NCI-H748 treated with DMSO at 0.1 percent for 48 hours (cell line): ENCODE measurements around the gene TTC4.

Source experiments
- DNase-seq: peaks from one replicate; lab custom pipeline; 2025; lab: John Stamatoyannopoulos, UW

TTC4 gene

DNA sequence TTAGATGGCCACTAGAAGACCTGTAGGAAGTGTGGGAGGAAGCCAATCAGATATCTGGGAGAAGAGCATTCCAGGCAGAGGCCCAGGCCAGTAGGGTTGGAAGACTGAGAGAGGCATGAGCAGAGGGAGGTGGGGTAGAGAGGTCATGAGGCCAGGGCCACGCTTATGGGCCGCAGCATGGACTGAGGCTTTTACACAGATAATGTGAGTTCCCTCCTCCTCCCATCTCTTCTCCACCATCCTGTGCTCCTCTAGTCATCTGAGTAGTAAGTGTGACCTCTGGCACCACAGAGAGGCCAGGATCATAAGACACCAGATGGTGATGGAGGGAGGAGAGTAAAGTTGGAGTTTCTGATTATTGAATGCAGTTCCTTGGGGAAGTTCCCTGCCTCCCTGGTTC is 68.4 kb downstream of the TTC4 start:
- no peak for DNase-seq

DNA sequence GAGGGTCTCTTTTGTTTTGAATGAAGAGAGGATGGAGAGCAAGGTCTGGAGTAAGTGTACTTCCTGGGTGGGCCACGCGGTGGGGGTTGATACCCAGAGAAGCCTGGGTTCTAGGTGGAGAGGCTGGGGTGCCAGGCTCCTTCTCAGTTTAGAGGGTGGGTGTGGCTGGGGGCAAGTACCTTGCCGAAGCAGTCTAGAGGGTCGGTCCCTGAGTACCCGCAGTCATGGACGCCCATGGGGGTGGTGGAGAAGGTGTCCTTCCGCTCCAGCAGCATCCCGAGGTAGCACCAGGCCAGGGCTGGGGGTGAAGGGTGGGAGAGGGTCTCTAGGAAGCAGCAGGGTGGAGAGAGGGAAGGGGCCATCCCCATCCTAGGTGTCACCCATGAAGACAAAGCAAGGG is 71.1 kb downstream of the TTC4 start:
- no peak for DNase-seq

DNA sequence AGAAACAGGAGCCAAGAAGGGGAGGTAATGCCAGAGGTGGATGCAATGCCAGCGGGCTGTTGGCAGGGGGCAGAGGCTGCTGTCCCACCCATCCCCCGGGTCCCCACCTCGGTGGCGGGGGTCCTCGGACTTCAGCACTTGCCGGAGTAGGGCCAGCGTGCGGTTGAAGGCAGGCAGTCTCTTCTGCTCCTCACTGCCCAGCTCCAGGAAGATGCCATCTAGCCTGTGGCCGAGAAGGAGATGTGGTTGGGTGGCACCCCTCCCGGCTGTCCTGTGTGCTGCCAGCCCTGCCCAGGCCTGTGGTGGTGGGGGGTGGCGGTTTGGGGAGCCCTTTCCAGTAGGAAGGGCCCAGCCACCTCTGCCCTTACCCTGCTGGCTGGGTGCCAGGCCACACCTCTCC is 71.9 kb downstream of the TTC4 start:
- DNase-seq: no peak

DNA sequence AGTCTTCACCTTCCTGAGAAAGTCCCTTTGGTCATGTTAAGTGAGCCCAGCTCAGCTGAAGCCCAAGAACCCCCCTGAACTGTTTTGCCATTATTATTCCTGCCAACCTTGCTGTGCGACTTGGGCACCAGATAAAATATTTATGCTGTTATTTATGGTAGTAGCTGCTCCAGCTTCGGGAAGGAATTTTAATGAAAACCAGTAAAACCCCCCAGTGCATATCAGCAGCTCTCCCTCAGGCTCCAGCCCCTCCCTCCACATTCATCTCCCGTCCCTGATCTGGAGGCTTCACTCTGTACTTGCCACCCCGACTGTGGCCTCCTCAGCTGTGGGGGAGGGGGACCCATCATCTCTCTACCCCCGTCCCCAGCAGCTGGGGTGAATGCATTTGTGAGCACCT is 72.8 kb downstream of the TTC4 start:
- DNase-seq: no peak

DNA sequence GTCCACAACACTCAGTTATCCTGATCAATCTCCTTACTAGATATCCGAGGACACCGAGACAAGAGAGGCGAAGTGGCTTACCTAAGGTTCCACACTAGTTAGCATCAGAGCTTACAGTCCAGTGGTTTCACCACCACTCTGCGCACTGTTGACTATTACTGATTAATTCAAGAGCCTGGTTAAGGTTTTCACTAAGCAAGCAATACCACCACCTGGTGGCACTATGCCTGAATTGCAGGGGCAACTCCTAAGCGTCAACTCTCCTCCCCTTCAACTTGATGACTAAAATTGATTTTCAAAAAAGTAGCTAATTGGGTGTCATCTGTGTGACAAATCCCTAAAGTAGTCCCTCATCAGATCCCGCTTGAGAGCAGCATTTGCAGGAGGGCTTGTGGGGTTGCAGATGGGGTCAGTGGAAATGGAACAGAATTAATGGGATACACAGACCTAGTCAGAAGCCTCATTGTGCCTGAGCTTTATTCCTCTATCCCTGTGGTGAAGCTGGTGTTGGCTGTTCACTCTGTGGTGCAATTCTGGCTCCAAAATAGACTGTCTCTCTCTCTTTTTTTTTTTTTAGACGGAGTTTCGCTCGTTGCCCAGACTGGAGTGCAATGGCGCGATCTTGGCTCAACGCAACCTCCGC is 76.3 kb downstream of the TTC4 start:
- peak; percentile 13 for DNase-seq
